H1 (cell line): ENCODE data around the gene ZNF211. TPM values are rescaled to one million over a fixed set of nuclear protein-coding genes. Genes with fewer than 3 reads are reported as not detected.
A peak's percentile ranks its signal among the peaks of the same experiment; 100 is the strongest.

Experiments used
- CTCF ChIA-PET: fragments of 300-600 bp; sonication (Branson Sonifier 250); formaldehyde crosslinking; loops from one replicate; lab custom pipeline; 2021; ENCODE audit not compliant: partially characterized antibody; lab: Charles Lee
- POLR2A ChIA-PET: fragments of 300-600 bp; sonication (Branson Sonifier 250); formaldehyde crosslinking; loops from one replicate; lab custom pipeline; 2021; ENCODE audit warnings: inconsistent platforms; ENCODE audit not compliant: partially characterized antibody; lab: Charles Lee
- DNase-seq, 2 experiments: peaks; one replicate each; pipeline versions ENCODE4 v3.0.0 to v3.0.0-alpha.2; 2010 to 2022; ENCODE audit warnings: low spot score in 2 of 2, low read depth in 1 of 2, mixed read lengths in 1 of 2
- FAIRE-seq: peaks from 2 replicates; lab custom pipeline; 2011; peaks lifted over from hg19 to GRCh38; lab: Jason Lieb, UNC
- H2AFZ ChIP-seq: 2 replicates; pipeline ENCODE4 v1.8.1; 2012; ENCODE audit warnings: low read length, inconsistent platforms
- H2AK5ac ChIP-seq: 2 replicates; pipeline ENCODE4 v1.6.1; 2013; ENCODE audit warnings: low read depth, low read length
- H2BK120ac ChIP-seq: replicated peaks from 2 replicates; pipeline ENCODE3; 2013; ENCODE audit warnings: low read depth, low read length, inconsistent platforms
- H2BK12ac ChIP-seq: 2 replicates; pipeline ENCODE4 v1.6.1; 2013; ENCODE audit warnings: low read depth, low read length
- H2BK15ac ChIP-seq: 2 replicates; pipeline ENCODE4 v1.6.1; 2013; ENCODE audit warnings: low read length
- H2BK20ac ChIP-seq: 2 replicates; pipeline ENCODE4 v1.6.1; 2013; ENCODE audit warnings: low read length
- H2BK5ac ChIP-seq: 2 replicates; pipeline ENCODE4 v1.6.1; 2013; ENCODE audit warnings: low read depth, low read length
- H3K14ac ChIP-seq: 2 replicates; pipeline ENCODE4 v1.6.1; 2013; ENCODE audit warnings: inconsistent platforms; ENCODE audit not compliant: insufficient read length
- H3K18ac ChIP-seq: 2 replicates; pipeline ENCODE4 v1.6.1; 2013; ENCODE audit warnings: low read length; ENCODE audit errors: extremely low read depth
- H3K23ac ChIP-seq: 2 replicates; pipeline ENCODE4 v1.6.1; 2013; ENCODE audit warnings: inconsistent platforms; ENCODE audit not compliant: insufficient read length
- H3K23me2 ChIP-seq: 2 replicates; pipeline ENCODE4 v1.6.1; 2013; ENCODE audit warnings: low read depth, low read length
- H3K27ac ChIP-seq: 2 replicates; pipeline ENCODE4 v1.6.1; 2011; ENCODE audit warnings: low read depth, low read length, inconsistent platforms
- H3K27me3 ChIP-seq, 4 experiments: replicated peaks in 1 of 4; 1 replicate in 1 of 4; 2 replicates in 3 of 4; pipeline versions ENCODE4 v1.6.1 to v1.8.1; 2011 to 2013; ENCODE audit warnings: low read length in 3 of 4, mild to moderate bottlenecking in 3 of 4, inconsistent platforms in 2 of 4, mixed read lengths in 2 of 4, moderate library complexity in 1 of 4; ENCODE audit not compliant: control insufficient read depth in 3 of 4, insufficient read depth in 3 of 4; ENCODE audit errors: extremely low read depth in 1 of 4
- H3K36me3 ChIP-seq, 4 experiments: 2 replicates each; pipeline versions ENCODE4 v1.6.1 to v1.8.1; 2011 to 2013; ENCODE audit warnings: mild to moderate bottlenecking in 4 of 4, low read length in 3 of 4, moderate library complexity in 2 of 4, control low read depth in 1 of 4, inconsistent platforms in 1 of 4; ENCODE audit not compliant: insufficient read depth in 4 of 4, control insufficient read depth in 2 of 4
- H3K4ac ChIP-seq: replicated peaks from 2 replicates; pipeline ENCODE3; 2013; ENCODE audit warnings: low read length, low read depth, mixed read lengths, inconsistent platforms; ENCODE audit not compliant: insufficient read length
- H3K4me1 ChIP-seq, 4 experiments: replicated peaks in 1 of 4; 1 replicate in 1 of 4; 2 replicates in 3 of 4; pipeline versions ENCODE4 v1.6.1 to v1.8.1; 2011 to 2013; ENCODE audit warnings: low read length in 3 of 4, inconsistent platforms in 2 of 4, mixed read lengths in 1 of 4; ENCODE audit not compliant: insufficient read depth in 4 of 4, control insufficient read depth in 3 of 4
- H3K4me2 ChIP-seq, 2 experiments: 2 replicates each; pipeline versions ENCODE4 v1.6.1 to v1.8.1; 2011 to 2013; ENCODE audit warnings: low read depth in 2 of 2, low read length in 2 of 2, control low read depth in 1 of 2, inconsistent platforms in 1 of 2, mild to moderate bottlenecking in 1 of 2; ENCODE audit not compliant: insufficient read depth in 1 of 2
- H3K4me3 ChIP-seq, 4 experiments: fragments of 200-600, 300-600 bp in 1 of 4; sonication (generic), shearing (Covaris generic), sonication (Bioruptor Twin) in 1 of 4; 2 replicates each; pipeline versions ENCODE4 v1.5.1 to v1.8.1; 2011 to 2016; ENCODE audit warnings: low read length in 4 of 4, low read depth in 3 of 4, control low read depth in 2 of 4, inconsistent platforms in 2 of 4, mild to moderate bottlenecking in 2 of 4, mixed read lengths in 1 of 4, moderate library complexity in 1 of 4; ENCODE audit not compliant: insufficient read depth in 2 of 4; ENCODE audit errors: extremely low read depth in 1 of 4
- H3K56ac ChIP-seq: replicated peaks from 2 replicates; pipeline ENCODE3; 2013; ENCODE audit warnings: low read depth, mild to moderate bottlenecking, mixed read lengths, low read length, inconsistent platforms; ENCODE audit not compliant: insufficient read length
- H3K79me1 ChIP-seq: 2 replicates; pipeline ENCODE4 v1.6.1; 2013; ENCODE audit warnings: low read depth, low read length, control low read depth
- H3K79me2 ChIP-seq, 2 experiments: 2 replicates each; pipeline versions ENCODE4 v1.6.1 to v1.8.1; 2012 to 2013; ENCODE audit warnings: low read length in 2 of 2, mild to moderate bottlenecking in 2 of 2, inconsistent platforms in 1 of 2; ENCODE audit not compliant: insufficient read depth in 2 of 2, control insufficient read depth in 1 of 2
- H3K9ac ChIP-seq, 4 experiments: replicated peaks in 1 of 4; 1 replicate in 1 of 4; 2 replicates in 3 of 4; pipeline versions ENCODE4 v1.6.1 to v1.8.1; 2011 to 2013; ENCODE audit warnings: low read depth in 3 of 4, low read length in 3 of 4, control low read depth in 2 of 4, mild to moderate bottlenecking in 2 of 4, moderate library complexity in 2 of 4, inconsistent platforms in 1 of 4; ENCODE audit errors: extremely low read depth in 1 of 4
- H3K9me3 ChIP-seq, 2 experiments: 2 replicates each; pipeline versions ENCODE4 v1.6.1 to v1.8.1; 2012 to 2013; ENCODE audit warnings: mild to moderate bottlenecking in 2 of 2, moderate library complexity in 2 of 2, control low read depth in 1 of 2, inconsistent platforms in 1 of 2, low read depth in 1 of 2, low read length in 1 of 2, mixed read lengths in 1 of 2; ENCODE audit not compliant: insufficient read depth in 2 of 2
- H4K20me1 ChIP-seq, 2 experiments: replicated peaks in 1 of 2; 2 replicates each; pipeline versions ENCODE3 to v1.8.1; 2011 to 2013; ENCODE audit warnings: inconsistent platforms in 2 of 2, low read length in 2 of 2, mild to moderate bottlenecking in 1 of 2; ENCODE audit not compliant: insufficient read depth in 2 of 2, control insufficient read depth in 1 of 2
- H4K5ac ChIP-seq: 2 replicates; pipeline ENCODE4 v1.6.1; 2013; ENCODE audit warnings: low read length, low read depth, mixed read lengths, inconsistent platforms; ENCODE audit not compliant: insufficient read length
- H4K8ac ChIP-seq: 2 replicates; pipeline ENCODE4 v1.8.0; 2013; ENCODE audit warnings: mild to moderate bottlenecking, moderate library complexity, low read length, inconsistent platforms; ENCODE audit not compliant: insufficient read depth; ENCODE audit errors: extremely low read depth
- H4K91ac ChIP-seq: replicated peaks from 2 replicates; pipeline ENCODE3; 2013; ENCODE audit warnings: low read length, mixed read lengths, inconsistent platforms; ENCODE audit not compliant: insufficient read length
- EGR1 ChIP-seq: IDR thresholded peaks from 2 replicates; pipeline ENCODE4 v1.6.1; 2011; ENCODE audit warnings: low read depth, low read length, borderline replicate concordance
- HDAC6 ChIP-seq: IDR thresholded peaks from one replicate; pipeline ENCODE4 v1.7.1; 2012; ENCODE audit warnings: low read depth, mild to moderate bottlenecking, inconsistent platforms, low read length, moderate library complexity
- POLR2A ChIP-seq, 2 experiments: IDR thresholded peaks; 1 replicate in 1 of 2; 2 replicates in 1 of 2; pipeline ENCODE4 v1.6.1; 2011; ENCODE audit warnings: low read depth in 2 of 2, low read length in 2 of 2, mild to moderate bottlenecking in 2 of 2; ENCODE audit errors: control extremely low read depth in 1 of 2
- TAF7 ChIP-seq: optimal IDR thresholded peaks from 2 replicates; pipeline ENCODE3; 2011; ENCODE audit warnings: low read depth, mild to moderate bottlenecking, inconsistent platforms, low read length, moderate library complexity, borderline replicate concordance
- WGBS, 2 experiments: shearing (Covaris generic) in 1 of 2; methylation state at CpG; one replicate each; pipeline versions ENCODE4 v1.1.6 to v1.1.7; 2013 to 2015; ENCODE audit warnings: low lambda C conversion rate in 2 of 2, mixed read lengths in 2 of 2, inconsistent platforms in 1 of 2, low coverage in 1 of 2, missing lambda C conversion rate in 1 of 2; ENCODE audit not compliant: insufficient replicate concordance in 2 of 2, insufficient coverage in 1 of 2, insufficient read length in 1 of 2; ENCODE audit errors: extremely low coverage in 1 of 2, missing lambda C conversion rate in 1 of 2; 5-methylcytosine and 5-hydroxymethylcytosine counted together
- polyA plus RNA-seq, 7 experiments: library from polyadenylated mRNA; depleted of rRNA in 3 of 7; stranded (reverse) in 5 of 7; unstranded in 2 of 7; fragments of >200 nt in 5 of 7; fragments of 200-250 nt in 2 of 7; gene quantifications; 1 replicate in 5 of 7; 2 replicates in 1 of 7; 4 replicates in 1 of 7; pipeline versions ENCODE4 v1.2.1 to v1.2.3, GENCODE V29; 2011 to 2013; ENCODE audit warnings: missing spikeins in 2 of 7, mixed read lengths in 2 of 7
- total RNA-seq: library from RNA; stranded (reverse); fragmentation: NEBNext Ultra II Directional; extraction: Animal tissue kit (Norgen Biotek cat#: 25700); gene quantifications from 2 replicates; pipeline ENCODE4 v1.2.1, GENCODE V29; 2021

ZNF211 gene
- total and polyA plus RNA-seq, 2 of the 8 experiments (the other 6 are each of a cell fraction or from before 2014, with no cell fraction given): 7.5 to 15.7 TPM

DNA sequence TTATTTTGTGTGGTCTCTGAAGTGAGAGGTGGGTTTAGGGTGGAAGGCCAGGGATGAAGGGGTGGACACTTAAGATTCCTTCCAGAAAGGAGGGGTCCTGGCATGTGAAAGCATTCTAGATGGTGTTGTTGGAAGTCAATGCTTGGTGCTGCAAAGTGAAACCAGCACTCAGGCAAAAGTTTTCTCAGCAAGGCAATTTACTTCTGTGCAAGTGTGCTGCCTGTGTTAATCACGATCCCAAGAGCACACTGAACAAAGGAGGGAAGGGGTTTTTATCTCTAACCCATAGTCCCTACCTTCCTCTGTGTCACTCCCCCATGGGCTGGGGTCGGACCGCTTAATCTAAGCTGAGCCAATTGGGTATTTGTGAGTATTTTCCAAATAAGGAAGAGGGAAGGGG, 17.6 kb upstream of the ZNF211 start:
- ChIA-PET POLR2A (interaction anchor here (0.6 to 3.7 kb wide), 7 partner anchors 10 to 358 kb away, joined by 3 to 22 read pairs (median 5); partner anchors contain the start of genes ZNF211 and ZNF749), CTCF (no interaction called here)
- Histone ChIP-seq H3K4me2 (peak overlapping the region; percentile 69 to 83), H4K91ac (no peak overlapping the region), H2AK5ac (0 out of 2 replicates have a peak overlapping the region, but pooled peaks have one; percentile 46), H2AFZ (no peak overlapping the region), H3K23me2 (peaks cover 8% of the 10 kb centered on the region), H3K56ac (no peak overlapping the region), H3K14ac (no peak overlapping the region), H3K27me3 (peaks cover 0 to 1% (median 0%) of the 10 kb centered on the region in 4 experiments; a peak in 1 of 7 replicates), H2BK120ac (no peak overlapping the region), H3K18ac (no peak overlapping the region), H3K23ac (no peak overlapping the region), H3K79me1 (peaks cover 20% of the 10 kb centered on the region), H3K9ac (0 out of 7 replicates have a peak overlapping the region, but pooled peaks of 1 of the 4 experiments have one; percentile 90), H2BK20ac (no peak overlapping the region), H2BK5ac (no peak overlapping the region), H3K79me2 (peaks cover 52 to 63% of the 10 kb centered on the region in 2 experiments), H4K20me1 (no peaks in the 10 kb centered on the region), H4K5ac (no peak overlapping the region), H3K36me3 (peaks cover 35 to 55% (median 47%) of the 10 kb centered on the region in 4 experiments), H4K8ac (no peak overlapping the region), H2BK15ac (no peak overlapping the region), H3K27ac (no peak overlapping the region), H3K4me1 (peaks cover 0 to 3% (median 0%) of the 10 kb centered on the region in 4 experiments; a peak in 3 of 7 replicates), H3K4ac (no peak overlapping the region), H3K4me3 (peak overlapping the region; percentile 94 to 98 (median 96)), H3K9me3 (peaks cover 48 to 54% of the 10 kb centered on the region in 2 experiments), H2BK12ac (no peak overlapping the region)
- FAIRE-seq (no peak), DNase-seq (no peak)
- TF ChIP-seq HDAC6 (no peak), EGR1 (no peak), POLR2A (IDR thresholded peaks at IDR 0.05; ENCODE audit: control extremely low read depth in 1 of 2, low read depth in 2 of 2, low read length in 2 of 2) (no peak), TAF7 (no peak)
- WGBS, 2 experiments: 81% methylated on average over 3 of the region's 3 CpGs; no CpG with 5 or more reads in 1 of the 2 experiments
